WTC11 (cell line): ENCODE results near the gene PKN3. TPM values are rescaled to one million over a fixed set of nuclear protein-coding genes. Genes with fewer than 3 reads are reported as not detected.

Experiments
- ATAC-seq: fragments of 200-7000 bp; cut with Tn5 transposase; 2 replicates; pipeline ENCODE4 v1.10.0; 2021; ENCODE audit warnings: mild to moderate bottlenecking, moderate library complexity
- CTCF ChIA-PET: fragments of 300-600 bp; sonication (Branson Sonifier 250); formaldehyde crosslinking; loops from one replicate; lab custom pipeline; 2021; ENCODE audit warnings: antibody characterized with exemption; lab: Charles Lee
- POLR2A ChIA-PET: fragments of 350-600 bp; sonication (Branson Sonifier 250); formaldehyde crosslinking; loops from one replicate; lab custom pipeline; 2021; ENCODE audit warnings: antibody characterized with exemption; lab: Charles Lee
- DNase-seq: peaks from one replicate; pipeline ENCODE4 v3.0.0; 2021; ENCODE audit warnings: low spot score
- H3K27ac Mint-ChIP-seq: 2 replicates; pipeline ENCODE4 v1.8.0; 2021; ENCODE audit warnings: mixed read lengths
- H3K27me3 Mint-ChIP-seq: 2 replicates; pipeline ENCODE4 v1.8.0; 2021; ENCODE audit warnings: low read depth, mild to moderate bottlenecking, moderate library complexity, mixed read lengths
- H3K36me3 Mint-ChIP-seq: 2 replicates; pipeline ENCODE4 v1.8.0; 2021; ENCODE audit warnings: mixed read lengths
- H3K4me1 Mint-ChIP-seq: 2 replicates; pipeline ENCODE4 v1.8.0; 2022; ENCODE audit warnings: mixed read lengths
- H3K4me3 Mint-ChIP-seq: 2 replicates; pipeline ENCODE4 v1.8.0; 2021; ENCODE audit warnings: mild to moderate bottlenecking, moderate library complexity, mixed read lengths
- H3K9me3 Mint-ChIP-seq: 2 replicates; pipeline ENCODE4 v1.8.0; 2021; ENCODE audit warnings: mixed read lengths
- CREB1 ChIP-seq: sonication (generic); formaldehyde crosslinking; IDR thresholded peaks from 2 replicates; pipeline ENCODE4 v1.8.0; 2023; ENCODE audit warnings: mild to moderate bottlenecking, missing genetic modification reagents
- ELF4 ChIP-seq: sonication (generic); formaldehyde crosslinking; IDR thresholded peaks from 2 replicates; pipeline ENCODE4 v1.8.1; 2022; ENCODE audit warnings: low read depth, mild to moderate bottlenecking, moderate library complexity, missing genetic modification reagents
- FOXP1 ChIP-seq: sonication (generic); formaldehyde crosslinking; IDR thresholded peaks from 2 replicates; pipeline ENCODE4 v1.8.0; 2022; ENCODE audit warnings: missing genetic modification reagents, mild to moderate bottlenecking, moderate library complexity, borderline replicate concordance
- FOXP4 ChIP-seq: sonication (generic); formaldehyde crosslinking; IDR thresholded peaks from 2 replicates; pipeline ENCODE4 v1.8.0; 2022; ENCODE audit warnings: mild to moderate bottlenecking, missing genetic modification reagents
- GTF2I ChIP-seq: fragments of 250-450 bp; sonication (Bioruptor Pico); conservative IDR thresholded peaks from 2 replicates; pipeline ENCODE4 v1.4.0; 2021; ENCODE audit warnings: mild to moderate bottlenecking
- JUN ChIP-seq: sonication (generic); formaldehyde crosslinking; IDR thresholded peaks from 2 replicates; pipeline ENCODE4 v1.8.0; 2023; ENCODE audit warnings: mild to moderate bottlenecking, missing genetic modification reagents
- NFE2L1 ChIP-seq: sonication (generic); formaldehyde crosslinking; IDR thresholded peaks from 2 replicates; pipeline ENCODE4 v1.8.1; 2023; ENCODE audit warnings: missing genetic modification reagents
- NR3C1 ChIP-seq: sonication (generic); formaldehyde crosslinking; conservative IDR thresholded peaks from 2 replicates; pipeline ENCODE4 v1.8.1; 2023; ENCODE audit warnings: low read depth, mild to moderate bottlenecking, missing genetic modification reagents
- SP1 ChIP-seq: sonication (generic); formaldehyde crosslinking; conservative IDR thresholded peaks from 2 replicates; pipeline ENCODE4 v1.8.1; 2022; ENCODE audit warnings: missing genetic modification reagents
- TEAD1 ChIP-seq: sonication (generic); formaldehyde crosslinking; IDR thresholded peaks from 2 replicates; pipeline ENCODE4 v1.8.0; 2022; ENCODE audit warnings: mild to moderate bottlenecking, missing genetic modification reagents
- ZNF219 ChIP-seq: sonication (generic); formaldehyde crosslinking; IDR thresholded peaks from 2 replicates; pipeline ENCODE4 v1.8.0; 2023; ENCODE audit warnings: missing genetic modification reagents, mild to moderate bottlenecking, borderline replicate concordance
- ZNF396 ChIP-seq: fragments of 250-450 bp; sonication (Bioruptor Pico); IDR thresholded peaks from 2 replicates; pipeline ENCODE4 v1.8.0; 2021; ENCODE audit warnings: mild to moderate bottlenecking, moderate library complexity, borderline replicate concordance
- ZNF416 ChIP-seq: fragments of 250-450 bp; sonication (Bioruptor Pico); IDR thresholded peaks from 2 replicates; pipeline ENCODE4 v1.9.0; 2021; ENCODE audit warnings: mild to moderate bottlenecking, inconsistent platforms
- ZNF423 ChIP-seq: fragments of 250-450 bp; sonication (Bioruptor Pico); IDR thresholded peaks from 2 replicates; pipeline ENCODE4 v2.1.2; 2022; ENCODE audit warnings: mild to moderate bottlenecking, moderate library complexity
- total RNA-seq: library from RNA; stranded (reverse); gene quantifications from 3 replicates; pipeline ENCODE4 v1.2.3, GENCODE V29; 2021
- TF ChIP-seq, protein P1 (sequence below): fragments of 250-450 bp; sonication (Bioruptor Pico); IDR thresholded peaks from 2 replicates; pipeline ENCODE4 v1.9.0; 2021; ENCODE audit warnings: mild to moderate bottlenecking, borderline replicate concordance
- TF ChIP-seq, protein P2 (sequence below): sonication (generic); formaldehyde crosslinking; IDR thresholded peaks from 2 replicates; pipeline ENCODE4 v1.8.1; 2023; ENCODE audit warnings: mild to moderate bottlenecking, missing genetic modification reagents, moderate library complexity

Gene PKN3
- total RNA-seq, 1 experiment from 2014 or later: 24.1 TPM

DNA sequence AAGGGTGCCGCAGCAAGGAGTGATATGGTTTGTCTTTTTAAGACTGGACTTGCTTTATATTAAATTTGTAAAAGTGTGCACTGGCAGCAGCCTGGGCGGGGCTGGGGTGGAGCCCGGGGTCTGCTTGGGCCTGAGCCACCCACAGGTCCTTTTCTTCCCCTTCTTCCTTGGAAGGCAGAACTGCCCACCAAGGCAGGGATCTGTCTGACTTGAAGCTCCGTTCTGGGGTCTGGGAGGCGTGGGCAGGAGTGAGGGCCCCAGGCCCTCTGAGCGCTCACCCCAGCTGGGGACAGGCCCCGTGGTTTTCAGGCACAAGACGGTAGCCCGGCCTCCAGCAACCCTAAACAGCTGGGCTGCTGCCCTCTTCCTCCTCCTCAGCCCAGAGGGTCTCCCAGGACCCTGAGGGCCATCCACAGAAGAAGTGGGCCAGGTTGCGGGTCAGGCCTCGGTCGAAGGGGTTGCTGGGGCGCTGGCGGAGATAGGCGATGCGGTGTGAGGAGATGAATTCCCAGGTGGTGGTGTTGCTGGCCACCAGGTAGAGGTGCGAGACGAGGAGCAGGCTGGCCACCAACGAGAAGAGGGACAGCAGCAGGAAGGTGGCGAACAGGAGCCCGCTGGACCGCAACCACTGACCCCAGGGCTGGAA lies 18.7 kb downstream of the PKN3 start:
- no peak overlapping the region for H3K27ac Mint-ChIP-seq
- ChIA-PET POLR2A (no interaction called here), CTCF (interaction anchor here (0.6 to 1.0 kb wide), 3 partner anchors 8 to 110 kb away, joined by 3 read pairs; no protein-coding TSS in a partner anchor)
- no peak overlapping the region; the same call in 1 of the 2 replicates for H3K4me3 Mint-ChIP-seq
- ATAC-seq (no peak), DNase-seq (no peak)
- TF ChIP-seq ZNF416 (CRISPR knock-in tag) (no peak), CREB1 (no peak)
- TF ChIP-seq, protein P1, sequence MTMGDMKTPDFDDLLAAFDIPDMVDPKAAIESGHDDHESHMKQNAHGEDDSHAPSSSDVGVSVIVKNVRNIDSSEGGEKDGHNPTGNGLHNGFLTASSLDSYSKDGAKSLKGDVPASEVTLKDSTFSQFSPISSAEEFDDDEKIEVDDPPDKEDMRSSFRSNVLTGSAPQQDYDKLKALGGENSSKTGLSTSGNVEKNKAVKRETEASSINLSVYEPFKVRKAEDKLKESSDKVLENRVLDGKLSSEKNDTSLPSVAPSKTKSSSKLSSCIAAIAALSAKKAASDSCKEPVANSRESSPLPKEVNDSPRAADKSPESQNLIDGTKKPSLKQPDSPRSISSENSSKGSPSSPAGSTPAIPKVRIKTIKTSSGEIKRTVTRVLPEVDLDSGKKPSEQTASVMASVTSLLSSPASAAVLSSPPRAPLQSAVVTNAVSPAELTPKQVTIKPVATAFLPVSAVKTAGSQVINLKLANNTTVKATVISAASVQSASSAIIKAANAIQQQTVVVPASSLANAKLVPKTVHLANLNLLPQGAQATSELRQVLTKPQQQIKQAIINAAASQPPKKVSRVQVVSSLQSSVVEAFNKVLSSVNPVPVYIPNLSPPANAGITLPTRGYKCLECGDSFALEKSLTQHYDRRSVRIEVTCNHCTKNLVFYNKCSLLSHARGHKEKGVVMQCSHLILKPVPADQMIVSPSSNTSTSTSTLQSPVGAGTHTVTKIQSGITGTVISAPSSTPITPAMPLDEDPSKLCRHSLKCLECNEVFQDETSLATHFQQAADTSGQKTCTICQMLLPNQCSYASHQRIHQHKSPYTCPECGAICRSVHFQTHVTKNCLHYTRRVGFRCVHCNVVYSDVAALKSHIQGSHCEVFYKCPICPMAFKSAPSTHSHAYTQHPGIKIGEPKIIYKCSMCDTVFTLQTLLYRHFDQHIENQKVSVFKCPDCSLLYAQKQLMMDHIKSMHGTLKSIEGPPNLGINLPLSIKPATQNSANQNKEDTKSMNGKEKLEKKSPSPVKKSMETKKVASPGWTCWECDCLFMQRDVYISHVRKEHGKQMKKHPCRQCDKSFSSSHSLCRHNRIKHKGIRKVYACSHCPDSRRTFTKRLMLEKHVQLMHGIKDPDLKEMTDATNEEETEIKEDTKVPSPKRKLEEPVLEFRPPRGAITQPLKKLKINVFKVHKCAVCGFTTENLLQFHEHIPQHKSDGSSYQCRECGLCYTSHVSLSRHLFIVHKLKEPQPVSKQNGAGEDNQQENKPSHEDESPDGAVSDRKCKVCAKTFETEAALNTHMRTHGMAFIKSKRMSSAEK (CRISPR knock-in tag): no peak
- no peaks in the 10 kb centered on the region for H3K9me3 Mint-ChIP-seq
- peaks cover 15% of the 10 kb centered on the region for H3K4me1 Mint-ChIP-seq
- peaks cover 3% of the 10 kb centered on the region; the same call in 1 of the 2 replicates for H3K36me3 Mint-ChIP-seq
- H3K27me3 Mint-ChIP-seq: no peaks in the 10 kb centered on the region

DNA sequence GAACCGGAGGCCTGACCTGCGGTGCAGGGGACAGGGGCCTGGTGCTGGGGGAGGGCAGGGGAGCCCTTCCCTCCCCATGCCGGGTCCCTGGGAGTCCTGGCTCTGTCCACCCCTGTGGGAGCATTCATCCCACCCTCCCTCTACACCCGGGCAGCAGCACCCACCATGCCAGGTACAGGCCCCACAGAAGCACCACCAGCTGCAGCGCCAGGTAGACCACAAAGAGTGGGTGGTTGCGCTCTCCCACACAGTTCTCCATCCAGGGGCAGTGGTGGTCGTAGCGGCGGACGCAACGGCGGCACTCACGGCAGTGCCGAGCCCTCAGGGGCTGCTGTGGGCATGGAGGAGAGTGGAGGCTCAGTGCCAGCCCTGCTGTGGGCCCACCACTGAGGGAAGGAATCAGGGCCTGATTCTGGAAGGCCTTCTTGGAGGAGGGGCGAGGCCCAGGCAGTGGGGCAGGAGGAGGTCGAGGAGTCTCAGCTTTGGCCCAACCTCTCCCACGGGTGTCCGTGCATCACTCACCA lies 19.2 kb downstream of the PKN3 start:
- Mint-ChIP-seq H3K27me3 (no peaks in the 10 kb centered on the region), H3K9me3 (no peaks in the 10 kb centered on the region), H3K4me1 (peaks cover 15% of the 10 kb centered on the region), H3K27ac (no peak overlapping the region), H3K4me3 (no peak overlapping the region)
- DNase-seq: no peak
- POLR2A ChIA-PET: no interaction called here
- TF ChIP-seq NR3C1 (CRISPR knock-in tag): no peak
- TF ChIP-seq FOXP1 (CRISPR knock-in tag): no peak
- no peak for TF ChIP-seq ZNF396 (CRISPR knock-in tag)
- TF ChIP-seq SP1: no peak
- no peak for TF ChIP-seq TEAD1 (CRISPR knock-in tag)
- no peak for TF ChIP-seq ZNF423 (CRISPR knock-in tag)
- TF ChIP-seq ZNF219: no peak
- TF ChIP-seq, protein P2, sequence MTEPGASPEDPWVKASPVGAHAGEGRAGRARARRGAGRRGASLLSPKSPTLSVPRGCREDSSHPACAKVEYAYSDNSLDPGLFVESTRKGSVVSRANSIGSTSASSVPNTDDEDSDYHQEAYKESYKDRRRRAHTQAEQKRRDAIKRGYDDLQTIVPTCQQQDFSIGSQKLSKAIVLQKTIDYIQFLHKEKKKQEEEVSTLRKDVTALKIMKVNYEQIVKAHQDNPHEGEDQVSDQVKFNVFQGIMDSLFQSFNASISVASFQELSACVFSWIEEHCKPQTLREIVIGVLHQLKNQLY (CRISPR knock-in tag): no peak
- TF ChIP-seq ELF4 (CRISPR knock-in tag): no peak
- TF ChIP-seq JUN (CRISPR knock-in tag): no peak
- TF ChIP-seq GTF2I (CRISPR knock-in tag): no peak
- TF ChIP-seq NFE2L1 (CRISPR knock-in tag): no peak
- TF ChIP-seq FOXP4 (CRISPR knock-in tag): no peak
- TF ChIP-seq, all 79 proteins: peak for 0
- no peak for ATAC-seq
- CTCF ChIA-PET: no interaction called here
- H3K36me3 Mint-ChIP-seq: peaks cover 2% of the 10 kb centered on the region; the same call in 1 of the 2 replicates
